G401.6 (cell line): ENCODE data around the gene COPZ2.
"Not testable (repeated sequence)": the region's sequence is repeated elsewhere in the genome, so short reads cannot be mapped to it uniquely, and the experiment has no call there.

Experiments
- FAIRE-seq: peaks from 2 replicates; lab custom pipeline; 2012; peaks lifted over from hg19 to GRCh38; lab: Jason Lieb, UNC

COPZ2 gene

DNA sequence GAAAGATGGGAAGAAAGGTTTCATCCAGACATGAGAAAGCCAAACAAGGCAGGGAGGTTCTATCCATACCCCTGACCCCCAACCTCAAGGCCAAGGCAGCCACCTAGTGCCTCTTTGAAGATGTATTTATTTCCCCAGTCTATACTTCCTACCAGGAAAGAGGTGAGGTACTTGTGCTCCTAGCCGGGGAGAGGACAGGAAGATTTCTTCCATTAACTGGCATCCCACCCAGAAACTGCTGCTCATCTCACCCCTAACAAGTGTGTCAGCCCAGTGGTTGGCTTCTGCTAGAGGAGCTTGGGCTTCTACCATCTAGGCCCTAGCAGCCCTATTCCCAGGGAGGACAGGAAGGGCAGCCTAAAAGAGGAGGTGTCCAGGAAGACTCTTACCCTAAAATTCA is 8.9 kb downstream of the COPZ2 start:
- no peak for FAIRE-seq

DNA sequence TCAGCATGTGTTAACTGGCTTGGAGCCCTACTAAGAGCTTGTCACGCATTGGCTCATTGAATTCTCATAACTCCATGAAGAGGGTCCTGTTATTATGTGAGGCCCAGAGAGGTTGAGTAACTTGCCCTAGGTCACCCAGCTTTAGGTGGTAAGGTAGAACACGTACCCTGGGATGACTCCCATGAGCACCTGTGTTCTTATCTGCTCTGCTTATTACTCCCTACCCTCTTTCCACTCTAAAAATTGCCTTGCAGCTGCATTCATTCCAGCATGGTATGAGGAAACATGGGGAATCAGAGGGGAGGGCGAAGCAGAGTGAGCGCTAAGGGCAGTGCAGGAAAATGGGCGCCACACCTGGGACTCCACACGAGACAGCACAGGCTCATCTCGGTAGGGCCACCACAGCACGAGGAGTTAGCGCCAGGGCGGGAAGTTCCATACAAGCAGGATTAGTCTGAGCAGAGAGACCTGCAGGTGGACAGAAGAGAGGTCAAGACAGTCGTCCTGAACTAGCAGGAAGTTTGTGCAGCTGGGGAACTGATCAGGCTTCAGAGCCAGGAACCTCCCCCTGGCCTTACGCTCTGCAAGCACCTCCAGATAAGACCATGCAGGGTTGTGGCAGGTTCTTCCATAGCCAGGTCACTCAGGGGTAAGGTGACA is 10.1 kb downstream of the COPZ2 start:
- no peak for FAIRE-seq

DNA sequence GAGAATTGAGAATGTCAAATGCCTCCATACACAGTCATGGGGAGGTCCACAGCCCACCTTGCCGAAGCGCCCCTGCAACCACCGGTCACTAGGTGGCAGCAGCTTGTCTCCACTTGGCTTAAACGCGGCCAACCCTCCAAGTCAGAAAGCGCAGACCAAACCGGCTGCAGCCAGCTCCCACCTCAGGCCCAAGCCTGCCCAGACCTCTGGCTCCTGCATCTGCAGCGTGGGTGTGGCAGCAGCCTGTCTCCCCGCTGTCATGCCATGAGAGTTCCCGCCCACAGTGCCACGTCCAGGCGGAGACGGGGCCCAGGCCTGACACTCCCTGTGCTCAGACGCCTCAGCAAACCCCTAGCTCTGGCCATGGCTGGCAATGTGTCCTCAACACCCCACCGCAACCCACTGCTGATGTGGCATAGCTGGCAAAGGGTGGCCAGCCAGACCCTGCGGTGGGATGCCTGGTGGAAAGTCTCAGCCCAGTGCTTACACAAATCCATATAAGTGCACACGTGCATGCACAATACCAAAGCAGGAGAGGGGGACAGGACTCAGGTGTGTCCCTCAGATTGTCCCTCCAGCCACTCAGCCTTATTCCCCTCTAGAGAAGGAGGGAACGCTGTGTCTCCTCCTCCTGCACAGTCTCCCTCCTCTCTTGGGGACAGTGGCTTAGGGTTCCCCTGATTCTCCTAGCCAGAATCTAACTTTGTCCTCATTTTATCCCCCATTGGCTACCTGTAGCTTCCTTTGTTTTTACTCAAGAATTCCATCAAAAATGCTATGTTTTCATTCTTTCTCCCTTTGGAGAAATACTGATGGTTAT is 10.9 kb downstream of the COPZ2 start:
- peak; percentile 25 for FAIRE-seq

DNA sequence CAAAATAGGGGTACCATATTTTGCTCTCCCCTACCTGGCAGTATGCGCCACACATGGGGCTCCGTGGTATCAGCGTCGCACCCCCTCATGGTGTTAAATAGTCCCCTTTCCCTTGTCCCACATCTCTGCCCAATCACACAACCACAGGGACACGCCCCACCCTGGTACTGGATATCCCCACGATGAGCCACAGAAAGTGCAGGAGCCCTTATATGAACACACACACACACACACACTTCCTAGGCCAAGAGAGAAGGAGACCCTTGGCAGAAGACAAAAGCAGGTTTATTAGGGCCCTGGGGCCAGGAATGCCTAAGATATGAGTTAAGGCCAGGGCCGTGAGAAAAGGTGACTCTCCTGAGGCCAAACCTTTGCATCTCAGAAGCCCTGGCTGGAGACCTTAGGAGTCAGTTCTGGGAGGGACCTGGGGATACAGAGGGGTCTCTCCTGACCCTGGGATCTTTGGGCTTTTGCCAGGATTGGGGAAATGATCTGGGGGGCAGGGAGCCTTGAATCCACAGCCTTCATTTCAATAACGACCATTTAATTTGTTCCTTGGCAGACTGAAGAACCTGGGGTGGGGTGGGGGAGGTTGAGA is 11.6 kb downstream of the COPZ2 start:
- no peak for FAIRE-seq

DNA sequence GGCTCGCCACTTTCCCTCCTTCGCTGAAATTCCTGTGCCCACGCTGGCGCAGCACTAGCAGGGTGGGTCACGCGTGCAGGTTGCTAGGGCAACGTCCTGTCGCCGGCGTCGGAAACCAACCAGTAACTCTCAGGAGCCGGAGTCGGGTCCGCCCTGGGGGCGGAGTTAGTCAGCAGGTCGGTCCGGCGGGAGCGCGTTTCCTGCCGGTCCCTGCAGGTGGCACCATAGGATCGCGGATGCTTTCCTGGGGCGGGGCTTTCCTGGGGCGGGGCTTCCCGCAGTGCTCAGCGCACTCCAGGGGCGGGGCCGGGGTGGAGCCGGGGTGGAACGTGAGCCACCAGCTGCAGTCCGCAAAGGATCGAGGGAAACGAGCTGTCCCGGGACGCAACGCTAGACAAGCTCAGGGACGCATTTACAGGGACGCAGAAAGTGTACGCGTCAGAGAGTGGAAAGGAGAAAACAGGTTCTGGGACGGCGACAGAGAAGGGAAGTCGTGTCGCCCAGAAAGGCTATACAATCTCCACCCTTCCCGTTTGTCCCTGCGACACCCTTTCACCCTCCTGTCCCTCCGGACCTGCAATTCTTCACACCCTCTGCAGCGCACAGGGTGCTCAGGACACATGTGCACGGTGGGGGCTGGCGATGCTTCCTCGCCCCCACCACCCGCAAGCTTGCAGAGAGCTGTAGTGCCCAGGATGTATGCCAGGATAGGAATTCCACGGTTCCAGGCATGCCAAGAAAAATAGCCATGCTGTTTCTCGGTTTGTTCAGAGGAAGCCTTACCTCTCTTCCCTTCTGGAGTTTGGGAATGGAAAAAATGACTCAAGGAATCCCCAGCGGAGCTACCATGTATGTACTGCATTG is 12.3 kb downstream of the COPZ2 start:
- peak; percentile 88 for FAIRE-seq

DNA sequence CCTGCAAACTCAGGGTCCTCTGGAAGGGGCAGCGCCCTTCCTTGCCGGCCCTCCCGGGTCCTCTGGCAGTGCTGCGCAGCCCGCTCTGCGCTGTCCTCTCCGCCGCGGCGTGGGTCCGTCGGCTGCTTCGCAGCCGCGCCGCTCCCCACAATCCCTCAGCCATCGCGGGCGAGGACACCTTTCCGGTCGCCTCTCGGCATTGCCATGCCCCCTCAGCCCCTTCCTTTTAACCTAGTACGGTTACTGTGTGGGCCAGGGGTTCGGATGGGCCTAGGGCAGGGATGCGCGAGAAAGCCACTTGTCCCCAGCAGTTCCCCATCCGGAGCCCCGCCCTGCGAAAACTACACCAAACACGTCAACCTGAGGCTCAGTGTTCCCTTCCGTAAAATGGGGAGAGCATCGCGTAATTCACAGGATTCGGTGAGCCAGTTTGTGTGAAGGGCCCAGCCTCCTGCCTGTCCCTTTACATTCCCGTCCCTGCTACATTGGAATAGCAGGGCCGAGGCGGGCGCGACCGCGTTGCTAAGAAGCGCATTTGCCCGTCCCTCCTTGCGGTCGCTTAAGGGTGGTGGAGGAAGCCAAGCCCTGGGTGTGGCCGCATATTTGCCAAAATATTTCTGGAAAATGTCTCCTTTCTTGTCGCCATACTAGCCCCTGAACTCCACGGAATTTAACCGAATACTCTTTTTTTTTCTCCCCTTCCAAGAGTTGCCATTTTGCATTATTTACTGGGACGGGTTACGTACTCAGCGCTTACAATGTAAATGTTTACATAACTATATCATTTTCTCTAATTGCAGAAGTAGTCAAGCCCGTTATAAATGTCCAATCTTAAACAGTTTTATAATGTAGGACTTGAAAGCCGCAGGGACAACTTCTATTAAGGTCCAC is 13.2 kb downstream of the COPZ2 start:
- FAIRE-seq = no peak

DNA sequence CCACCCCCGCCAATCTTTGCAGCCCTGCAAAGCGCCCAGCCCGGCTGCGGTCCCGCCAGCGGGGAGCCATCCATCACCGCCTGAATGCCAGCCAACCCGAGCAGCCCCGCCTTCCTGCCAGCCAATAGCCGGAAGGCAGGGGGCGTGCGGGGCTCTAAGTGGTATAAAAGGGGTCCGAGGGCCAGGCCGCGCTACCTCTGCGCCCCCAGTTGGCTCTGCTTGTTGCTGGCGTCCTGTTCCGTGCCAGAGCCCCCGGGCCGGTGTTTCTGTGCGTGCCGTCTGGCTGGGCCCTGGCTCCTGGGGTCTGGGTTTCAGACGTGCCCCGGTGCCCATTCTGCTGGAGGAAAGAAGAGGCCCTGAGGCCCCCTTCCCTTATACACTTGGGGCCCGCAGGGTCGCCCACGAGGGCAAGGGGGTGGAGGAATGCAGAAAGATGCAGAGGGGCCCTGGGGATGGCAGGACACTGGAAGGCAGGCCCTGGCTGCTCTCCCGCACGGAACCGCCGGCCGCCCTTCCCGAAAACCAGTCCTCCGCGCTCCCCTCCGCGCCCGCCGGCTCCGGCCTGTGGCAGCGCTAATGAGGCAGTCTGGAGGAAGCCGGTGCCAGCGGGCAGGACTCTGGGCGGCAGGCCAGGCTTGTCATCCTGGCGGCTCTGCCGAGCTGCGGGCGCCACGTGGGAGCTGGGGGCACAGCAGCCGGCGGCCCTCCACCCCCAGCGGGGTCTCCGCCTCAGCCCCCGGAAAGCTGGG is 14.0 kb downstream of the COPZ2 start:
- FAIRE-seq = no peak

DNA sequence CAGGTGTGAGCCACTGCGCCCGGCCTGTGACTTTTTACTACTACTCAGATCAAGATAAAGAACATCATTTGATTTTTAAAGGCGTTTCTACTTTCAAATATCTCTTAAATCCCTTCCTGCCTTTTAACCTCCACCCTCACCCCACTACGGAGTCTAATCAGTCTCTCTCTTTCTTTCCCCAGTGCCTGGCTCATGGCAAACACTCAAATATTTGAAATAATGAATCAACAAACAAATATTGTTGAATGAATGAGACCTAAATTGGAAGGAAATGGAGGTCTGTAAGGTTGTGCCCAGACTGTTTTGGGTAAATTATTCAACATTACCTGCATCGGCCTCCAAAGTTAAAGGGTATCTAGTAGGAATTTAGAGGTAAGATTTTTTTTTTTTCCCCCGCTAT is 14.7 kb downstream of the COPZ2 start:
- FAIRE-seq = no peak

DNA sequence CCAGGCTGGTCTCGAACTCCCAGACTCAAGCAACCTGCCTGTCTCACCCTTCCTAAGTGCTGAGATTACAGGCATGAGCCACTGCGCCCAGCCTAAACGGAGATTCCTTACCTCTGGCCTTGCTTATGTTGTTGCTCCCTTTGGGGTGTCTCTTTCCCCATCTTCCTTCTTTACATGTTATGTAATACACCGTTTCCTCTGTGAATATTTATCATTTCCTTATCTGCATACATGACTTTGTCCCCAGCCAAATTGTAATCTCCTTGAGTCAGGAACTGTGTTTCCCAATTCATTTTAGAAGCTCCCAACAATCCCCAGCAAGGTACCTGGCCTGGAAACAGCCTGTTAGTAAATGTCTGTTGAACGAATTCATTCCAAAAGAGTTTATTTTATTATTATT is 15.7 kb downstream of the COPZ2 start:
- FAIRE-seq = no peak

DNA sequence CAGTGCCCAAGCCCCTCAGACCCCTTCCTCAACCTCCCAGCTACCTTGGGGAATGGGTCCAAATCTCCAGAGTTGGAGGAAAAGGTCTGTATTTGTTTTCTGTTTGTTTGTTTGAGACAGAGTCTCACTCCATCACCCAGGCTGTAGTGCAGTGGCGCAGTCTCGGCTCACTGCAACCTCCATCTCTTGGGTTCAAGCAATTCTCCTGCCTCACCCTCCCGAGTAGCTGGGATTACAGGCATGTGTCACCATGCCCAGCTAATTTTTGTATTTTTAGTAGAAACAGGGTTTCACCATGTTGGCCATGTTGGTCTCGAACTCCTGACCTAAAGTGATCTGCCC is 19.8 kb downstream of the COPZ2 start:
- FAIRE-seq = not testable (repeated sequence)

DNA sequence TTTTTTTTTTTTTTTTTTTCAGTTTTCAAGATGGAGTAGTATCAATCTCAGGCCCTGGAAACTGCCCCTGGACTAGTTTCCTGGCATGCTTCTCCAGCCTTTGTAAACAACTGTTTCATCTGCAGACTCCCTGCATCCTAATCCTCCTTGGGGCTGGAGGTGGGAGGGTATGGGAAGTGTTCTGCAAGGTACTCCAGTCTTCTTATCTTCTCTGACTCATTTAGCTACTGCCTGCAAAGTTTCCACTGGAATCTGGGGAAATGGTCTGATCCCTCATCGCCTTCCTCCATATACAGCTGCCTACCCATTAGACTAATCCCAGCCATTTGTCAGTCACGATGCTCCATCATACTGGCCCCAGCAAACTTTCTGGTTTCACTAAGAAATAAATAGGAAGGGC is 21.5 kb downstream of the COPZ2 start:
- no peak for FAIRE-seq

DNA sequence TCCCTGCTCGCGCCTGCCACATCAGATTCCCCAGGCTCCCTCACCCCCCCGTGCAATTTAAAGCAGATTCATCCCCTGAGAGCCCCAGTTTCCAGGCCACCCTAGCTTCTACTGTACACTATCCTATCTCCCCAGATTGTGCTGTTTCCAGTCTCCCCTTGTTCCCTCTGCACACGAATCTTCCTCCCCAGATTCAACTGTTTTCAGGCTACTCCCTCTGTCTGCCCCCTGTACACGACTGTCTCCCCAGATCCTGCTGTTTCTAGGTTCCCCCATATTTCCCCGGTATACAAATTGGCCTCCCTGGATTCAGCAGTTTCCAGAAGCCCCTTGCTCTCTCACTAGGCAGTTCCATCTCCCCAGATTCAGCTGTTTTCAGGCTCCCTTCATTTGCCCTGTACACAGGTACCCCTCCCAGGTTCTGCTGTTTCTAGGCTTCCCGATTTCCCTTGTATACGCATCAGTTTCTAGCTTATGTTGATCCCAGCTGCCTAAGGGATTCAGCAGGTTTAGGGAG is 22.9 kb downstream of the COPZ2 start:
- FAIRE-seq = peak; percentile 95

DNA sequence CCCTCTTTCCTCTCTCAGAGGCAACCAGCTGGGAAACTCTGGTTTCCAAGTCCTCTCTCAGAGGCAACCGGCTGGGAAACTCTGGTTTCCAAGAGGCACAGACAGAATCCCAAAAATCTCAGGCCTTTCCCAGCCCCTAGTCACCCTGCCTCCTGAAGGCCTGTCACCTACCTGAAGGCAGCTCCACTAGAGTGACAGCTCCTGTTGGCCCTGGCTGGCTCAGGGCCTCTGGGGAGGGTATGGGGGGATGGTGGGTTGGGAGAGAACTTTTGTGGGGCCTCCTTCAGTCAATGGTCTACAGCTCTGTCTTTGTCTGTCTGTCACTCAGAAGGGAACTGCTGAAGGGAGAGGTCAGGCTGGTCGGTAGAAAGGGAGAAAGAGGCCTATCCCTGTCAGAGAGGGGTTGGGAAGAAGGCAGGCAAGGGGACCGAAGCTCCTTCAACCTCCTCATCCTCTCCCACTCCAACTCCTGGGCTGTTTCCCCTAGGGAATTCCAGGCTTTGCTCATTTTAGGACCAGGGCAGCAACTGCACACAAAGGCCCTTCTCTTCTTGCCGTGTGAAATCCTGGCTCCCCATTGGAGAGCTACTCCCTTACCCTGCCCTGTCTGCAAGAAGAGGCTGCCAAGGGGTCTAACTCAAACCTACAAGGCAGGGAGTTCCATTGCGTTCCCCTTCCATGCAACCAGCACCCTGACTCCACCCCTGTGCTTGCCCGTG is 23.6 kb downstream of the COPZ2 start:
- no peak for FAIRE-seq

DNA sequence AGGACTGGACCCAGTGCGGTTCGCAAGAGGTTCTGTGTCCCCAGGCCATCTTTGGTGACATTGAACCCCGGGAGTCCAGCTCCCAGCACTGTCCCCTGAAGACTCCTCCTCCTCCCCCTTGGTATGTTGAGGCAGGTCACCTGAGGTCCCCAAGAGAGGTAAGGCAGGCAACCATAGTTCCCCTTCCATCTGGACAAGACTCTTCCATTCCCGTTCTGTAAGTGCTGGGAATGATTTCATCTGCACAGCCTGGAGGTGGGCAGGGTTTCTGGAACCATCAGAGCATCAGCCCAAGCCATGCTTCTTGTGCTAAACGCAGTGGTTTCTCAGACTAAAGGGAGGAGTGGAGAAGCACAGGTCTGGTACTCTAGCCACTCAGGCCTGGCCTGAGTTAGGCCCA is 24.9 kb downstream of the COPZ2 start:
- no peak for FAIRE-seq

DNA sequence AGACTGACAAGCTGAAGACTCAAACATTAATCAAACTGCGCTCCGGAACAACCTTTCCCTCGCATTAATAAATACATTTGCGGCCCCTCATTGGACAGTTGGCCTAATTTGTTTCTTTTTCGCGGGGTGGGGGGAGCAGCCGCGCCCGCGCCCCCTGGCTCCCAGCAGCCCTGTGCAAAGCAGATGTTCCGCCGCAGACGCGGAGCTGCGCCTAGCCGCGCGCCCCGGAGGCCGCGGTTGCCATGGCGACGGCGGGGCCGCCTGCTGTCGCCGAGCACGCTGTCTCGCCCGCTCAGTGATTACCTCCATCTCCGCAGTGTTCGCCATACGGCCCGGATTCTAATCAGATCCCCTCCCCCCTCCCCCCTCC is 25.5 kb downstream of the COPZ2 start:
- no peak for FAIRE-seq

DNA sequence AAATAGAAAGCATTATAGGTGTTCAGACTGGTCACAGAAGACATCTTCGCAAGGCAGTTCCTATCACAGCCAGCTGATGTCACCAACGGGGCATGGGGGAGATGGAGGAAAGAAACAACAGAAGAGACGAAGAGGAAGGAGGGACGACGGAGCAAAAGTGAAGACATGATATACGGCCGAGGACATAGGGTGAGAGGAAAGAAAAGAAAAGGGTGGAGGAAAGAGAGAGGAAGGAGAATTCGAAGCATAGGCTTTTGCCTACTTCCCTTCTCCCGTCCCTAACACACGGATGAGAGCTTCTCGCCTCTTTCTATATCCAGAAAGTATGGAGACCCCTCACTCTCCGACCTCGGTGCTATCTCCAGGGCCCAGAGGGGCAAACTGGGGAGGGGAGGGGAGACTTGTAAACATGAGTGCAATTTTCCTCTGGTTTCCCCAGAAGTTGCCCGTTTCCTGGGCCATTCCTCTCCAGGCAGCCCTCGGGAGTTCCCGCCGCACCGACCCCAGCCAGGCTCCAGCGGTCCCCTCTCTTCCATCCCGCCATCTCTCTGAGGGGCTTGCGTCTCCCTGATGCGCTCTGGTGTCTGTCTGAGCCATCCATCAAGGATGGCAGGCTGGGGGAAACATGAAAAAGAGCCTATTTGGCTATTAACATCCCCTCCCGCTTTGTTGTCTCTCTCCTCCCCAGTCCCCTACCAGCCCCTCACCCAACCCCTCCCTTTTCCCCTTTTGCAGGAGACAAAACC is 26.0 kb downstream of the COPZ2 start:
- FAIRE-seq = peak; percentile 15

DNA sequence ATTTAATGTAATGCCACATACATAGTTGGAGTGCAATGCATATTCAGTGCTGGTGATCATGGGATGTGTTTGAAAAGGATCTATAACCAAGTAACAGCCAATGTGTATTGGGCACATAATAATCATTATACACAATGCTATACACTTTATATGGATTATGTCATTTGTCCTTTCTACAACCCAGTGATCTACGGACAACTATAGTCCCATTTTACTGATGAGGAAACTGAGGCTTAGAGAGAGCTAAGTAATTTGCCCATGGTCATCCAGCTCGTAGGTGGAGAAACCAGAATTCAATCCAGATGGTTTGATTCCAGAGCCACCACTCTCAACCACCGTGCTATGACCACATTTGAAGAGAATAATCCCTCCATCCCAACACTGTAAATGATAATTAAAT is 27.4 kb downstream of the COPZ2 start:
- FAIRE-seq = no peak

DNA sequence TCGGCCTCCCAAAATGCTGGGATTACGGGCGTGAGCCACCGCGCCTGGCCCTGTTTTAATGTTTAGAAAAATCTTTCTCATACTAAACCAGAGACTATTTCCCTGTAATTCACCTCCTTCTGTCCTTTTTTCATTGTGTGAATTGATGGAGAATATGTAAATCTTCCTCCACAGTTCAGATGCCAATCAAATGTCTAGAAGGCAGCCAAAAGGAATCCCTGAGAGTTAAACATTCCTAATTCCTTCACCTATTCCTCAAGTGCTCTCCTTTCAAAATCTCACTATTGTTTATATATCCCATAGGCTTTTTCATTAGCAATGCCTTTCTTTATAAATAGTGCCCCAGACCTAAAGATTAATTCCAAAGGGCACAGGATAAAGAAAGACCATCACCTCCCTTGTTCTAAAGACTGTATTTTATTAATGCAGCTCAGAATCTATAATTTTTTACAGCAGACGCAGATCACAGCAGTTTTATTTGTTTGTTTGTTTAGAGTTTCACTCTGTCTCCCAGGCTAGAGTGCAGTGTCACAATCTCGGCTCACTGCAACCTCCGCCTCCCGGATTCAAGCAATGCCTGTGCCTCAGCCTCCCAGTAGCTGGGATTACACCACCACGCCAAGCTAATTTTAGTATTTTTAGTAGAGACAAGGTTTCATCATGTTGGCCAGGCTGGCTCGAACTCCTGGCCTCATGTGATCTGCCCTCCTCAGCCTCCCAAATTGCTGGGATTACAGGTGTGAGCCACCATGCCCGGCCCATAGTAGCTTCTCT is 30.5 kb downstream of the COPZ2 start:
- no peak for FAIRE-seq

DNA sequence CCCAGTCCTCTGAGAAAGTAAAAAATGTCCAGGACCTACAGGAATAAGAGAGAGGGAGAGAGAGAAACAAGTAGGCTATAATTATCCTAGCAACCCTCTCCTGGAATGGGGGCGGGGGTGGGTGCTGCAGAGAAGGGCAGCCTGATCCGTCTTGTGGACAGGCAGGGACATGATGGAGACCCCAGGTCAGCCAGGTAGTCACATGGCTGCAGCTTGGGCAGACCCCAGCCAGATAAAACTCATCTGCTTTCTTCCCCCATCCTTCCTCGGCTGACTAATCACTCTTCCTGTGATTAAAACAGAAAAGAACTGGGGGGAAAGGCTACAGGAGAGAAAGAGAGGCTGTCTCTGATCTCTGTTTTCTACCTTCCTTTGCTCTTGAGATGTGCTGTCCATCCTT is 32.6 kb downstream of the COPZ2 start:
- no peak for FAIRE-seq
